Urinary bladder (tissue), 4 donors: ENCODE measurements around the gene IFNL4. TPM values are rescaled to one million over a fixed set of nuclear protein-coding genes. Genes with fewer than 3 reads are reported as not detected.

Experiments
- DNase-seq: peaks from one replicate; pipeline ENCODE4 v3.0.0-alpha.2; 2015; ENCODE audit errors: extremely low spot score
- H3K27ac ChIP-seq: one replicate; pipeline ENCODE4 v1.5.1; 2013; ENCODE audit warnings: low read depth, mild to moderate bottlenecking, moderate library complexity
- H3K36me3 ChIP-seq: one replicate; pipeline ENCODE4 v1.6.1; 2013; ENCODE audit warnings: mild to moderate bottlenecking, moderate library complexity; ENCODE audit not compliant: insufficient read depth
- H3K4me1 ChIP-seq: one replicate; pipeline ENCODE4 v1.6.1; 2013; ENCODE audit warnings: mild to moderate bottlenecking, moderate library complexity; ENCODE audit not compliant: insufficient read depth
- H3K4me3 ChIP-seq: one replicate; pipeline ENCODE4 v1.5.1; 2013; ENCODE audit warnings: low read depth, low read length
- WGBS: extraction: QIAGEN DNeasy Blood & Tissue Kit; methylation state at CpG from one replicate; pipeline ENCODE4 v1.1.7; 2013; 5-methylcytosine and 5-hydroxymethylcytosine counted together
- polyA plus RNA-seq: library from polyadenylated mRNA; stranded (reverse); fragments of 200-250 nt; gene quantifications from one replicate; pipeline ENCODE4 v1.2.3, GENCODE V29; 2013
- total RNA-seq: library from RNA; depleted of rRNA; stranded (reverse); fragments of >200 nt; gene quantifications from one replicate; pipeline ENCODE4 v1.2.3, GENCODE V29; 2014
- donor health status: healthy with polysubstance abuse.
- donor health status: healthy.

Gene IFNL4
- total and polyA plus RNA-seq, 2 donors, result not detected

DNA sequence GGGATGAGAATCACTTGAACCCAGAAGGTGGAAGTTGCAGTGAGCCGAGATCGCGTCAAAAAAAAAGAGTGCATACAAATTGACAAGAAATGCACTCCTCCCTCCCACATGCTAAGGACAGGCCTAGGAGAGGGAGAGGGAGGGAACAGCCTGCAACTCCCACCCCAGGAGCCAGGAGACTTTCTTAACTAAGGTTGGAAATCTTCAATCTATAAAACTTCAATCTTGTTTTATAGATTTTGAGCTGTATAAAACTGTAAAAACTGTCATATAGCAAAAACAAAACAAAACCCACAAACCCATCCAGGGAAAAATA is 43.2 kb downstream of the IFNL4 start:
- DNase-seq, result no peak
- no peaks in the 10 kb centered on the region for H3K4me1 ChIP-seq
- WGBS, result 77% methylated on average over 3 of the region's 3 CpGs
- H3K4me3 ChIP-seq, result no peak overlapping the region
- H3K27ac ChIP-seq, result no peak overlapping the region
- no peaks in the 10 kb centered on the region for H3K36me3 ChIP-seq

DNA sequence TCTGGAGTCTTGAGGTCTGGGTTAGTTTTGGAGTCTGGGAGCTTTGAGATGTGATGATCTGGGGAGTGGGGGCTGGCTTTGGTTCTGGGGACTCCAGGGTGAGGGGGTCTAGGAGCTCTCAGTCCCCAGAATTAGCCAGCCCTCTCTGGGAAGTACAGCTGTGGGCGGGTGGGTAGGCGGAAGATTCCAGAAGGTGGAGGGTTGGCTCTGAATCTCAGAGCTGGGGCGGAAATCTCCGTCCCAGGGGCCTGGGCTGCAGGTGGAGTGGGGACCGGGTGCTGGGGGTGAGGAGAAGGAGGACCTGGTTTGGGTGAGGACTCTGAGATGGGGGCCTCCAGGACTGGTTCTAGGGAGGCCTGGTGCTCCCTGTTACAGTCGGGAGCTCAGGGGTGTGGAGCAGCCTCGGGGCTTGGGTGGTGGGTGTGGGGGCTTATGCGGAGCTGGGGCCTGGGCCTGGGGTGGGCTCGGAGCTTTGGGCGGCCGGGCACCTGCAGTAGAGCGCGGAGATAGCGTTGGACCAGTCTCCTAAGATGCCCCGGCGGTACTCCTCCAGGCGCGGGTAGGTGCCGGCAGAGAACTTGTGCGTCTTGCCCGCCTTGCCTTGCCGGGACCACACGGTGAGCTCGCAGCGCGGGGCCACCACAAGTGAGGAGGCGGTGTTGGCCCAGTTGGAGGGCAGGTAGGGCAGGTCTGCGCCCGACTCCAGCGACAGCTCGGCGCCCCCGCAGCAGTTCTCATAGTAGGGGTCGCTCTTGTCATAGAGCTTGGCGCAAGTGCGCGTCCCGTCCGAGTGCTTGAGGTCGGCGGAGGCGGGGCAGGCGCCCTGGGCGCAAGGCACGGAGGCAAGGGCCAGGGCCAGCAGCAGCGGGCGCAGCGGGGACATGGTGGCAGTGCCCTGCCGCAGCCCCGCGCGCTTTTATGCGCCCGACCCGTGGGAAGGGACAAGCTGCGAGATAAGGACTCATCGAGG is 45.0 kb downstream of the IFNL4 start, which contains the start of gene SYCN:
TSS of gene SYCN (minus strand) at position 892 of the 970 bp plus-strand sequence. CDS start at position 883, 9 bp downstream.
- 34% methylated on average over 57 of the region's 57 CpGs for WGBS
- no peak within 1 kb of the TSS for H3K27ac ChIP-seq
- no peaks in the 10 kb centered on the region for H3K4me1 ChIP-seq
- H3K36me3 ChIP-seq, result no peaks in the 10 kb centered on the region
- DNase-seq, result no peak
- no peak within 1 kb of the TSS for H3K4me3 ChIP-seq

GRCh38 chr19:39202998-39203355 is 45.7 kb downstream of the IFNL4 start:
- 100% methylated on average over 1 of the region's 1 CpG for WGBS
- DNase-seq, result no peak
- no peak overlapping the region for H3K27ac ChIP-seq
- no peaks in the 10 kb centered on the region for H3K4me1 ChIP-seq
- no peak overlapping the region for H3K4me3 ChIP-seq
- H3K36me3 ChIP-seq, result no peaks in the 10 kb centered on the region

DNA sequence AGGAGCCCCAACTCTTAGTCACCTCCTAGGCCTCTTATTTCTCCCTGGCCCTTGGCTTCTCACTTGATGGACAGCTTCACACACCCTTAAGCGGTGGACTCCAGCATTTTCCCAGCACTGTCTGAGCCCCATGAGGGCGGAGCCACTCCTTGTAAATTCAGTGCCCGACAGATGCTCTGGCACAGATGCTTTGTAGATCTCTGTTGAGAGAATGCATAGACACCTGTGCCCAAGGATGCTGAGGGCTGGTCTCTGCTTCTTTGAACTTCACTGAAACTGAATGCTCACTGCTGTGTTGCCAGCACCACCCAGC is 47.9 kb downstream of the IFNL4 start:
- Histone ChIP-seq H3K27ac (no peak overlapping the region), H3K4me1 (no peaks in the 10 kb centered on the region), H3K36me3 (no peaks in the 10 kb centered on the region), H3K4me3 (no peak overlapping the region)
- WGBS, result 67% methylated on average over 3 of the region's 3 CpGs
- DNase-seq, result no peak

DNA sequence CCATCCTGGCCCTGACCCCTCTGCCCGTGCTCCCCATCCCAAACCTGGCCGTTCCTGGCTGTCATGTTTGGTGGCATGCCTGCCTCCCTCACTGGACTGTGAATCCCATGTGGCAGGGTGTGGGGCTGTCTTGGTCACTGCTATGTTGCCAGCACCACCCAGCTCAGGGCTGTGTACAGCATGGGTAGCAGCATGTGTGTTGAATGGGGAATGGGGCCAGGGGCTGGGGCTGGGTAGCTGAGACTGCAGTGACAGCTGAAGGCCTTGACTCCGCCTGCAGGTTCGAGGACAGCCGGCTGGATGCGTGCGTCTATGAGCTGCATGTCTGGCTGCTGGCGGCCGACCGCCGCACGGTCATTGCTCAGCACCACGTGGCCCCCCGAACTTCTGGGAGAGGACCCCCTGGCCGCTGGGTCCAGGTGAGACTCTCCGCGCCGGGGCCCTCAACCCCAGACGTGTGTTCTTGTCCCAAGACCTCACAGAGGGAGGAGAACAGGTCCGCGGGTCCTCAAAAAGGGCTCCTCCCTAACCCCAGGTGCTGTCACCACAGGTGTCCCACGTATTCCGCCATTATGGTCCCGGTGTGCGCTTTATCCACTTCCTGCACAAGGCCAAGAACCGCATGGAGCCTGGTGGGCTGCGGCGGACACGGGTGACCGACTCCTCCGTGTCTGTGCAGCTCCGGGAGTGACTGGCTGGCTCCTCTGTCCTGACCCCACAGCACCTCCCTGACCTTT is 48.4 kb downstream of the IFNL4 start:
- 83% methylated on average over 32 of the region's 32 CpGs for WGBS
- Histone ChIP-seq H3K4me3 (no peak overlapping the region), H3K36me3 (no peaks in the 10 kb centered on the region), H3K4me1 (no peaks in the 10 kb centered on the region), H3K27ac (no peak overlapping the region)
- DNase-seq, result no peak

- H3K36me3 ChIP-seq, result no peaks in the 10 kb centered on the region
- no peak for DNase-seq
Observed at GRCh38 chr19:39199025-39199424, 49.6 kb downstream of the IFNL4 start.

GRCh38 chr19:39197808-39198207 is 50.8 kb downstream of the IFNL4 start:
- 57% methylated on average over 5 of the region's 5 CpGs for WGBS
- Histone ChIP-seq H3K36me3 (no peaks in the 10 kb centered on the region), H3K4me3 (no peak overlapping the region), H3K4me1 (no peaks in the 10 kb centered on the region), H3K27ac (no peak overlapping the region)
- DNase-seq, result no peak

More at GRCh38 chr19:39199025-39199424, 49.6 kb downstream of the IFNL4 start:
- 25% methylated on average over 11 of the region's 11 CpGs for WGBS
- Histone ChIP-seq H3K4me3 (no peak overlapping the region), H3K27ac (no peak overlapping the region), H3K4me1 (no peaks in the 10 kb centered on the region)

DNA sequence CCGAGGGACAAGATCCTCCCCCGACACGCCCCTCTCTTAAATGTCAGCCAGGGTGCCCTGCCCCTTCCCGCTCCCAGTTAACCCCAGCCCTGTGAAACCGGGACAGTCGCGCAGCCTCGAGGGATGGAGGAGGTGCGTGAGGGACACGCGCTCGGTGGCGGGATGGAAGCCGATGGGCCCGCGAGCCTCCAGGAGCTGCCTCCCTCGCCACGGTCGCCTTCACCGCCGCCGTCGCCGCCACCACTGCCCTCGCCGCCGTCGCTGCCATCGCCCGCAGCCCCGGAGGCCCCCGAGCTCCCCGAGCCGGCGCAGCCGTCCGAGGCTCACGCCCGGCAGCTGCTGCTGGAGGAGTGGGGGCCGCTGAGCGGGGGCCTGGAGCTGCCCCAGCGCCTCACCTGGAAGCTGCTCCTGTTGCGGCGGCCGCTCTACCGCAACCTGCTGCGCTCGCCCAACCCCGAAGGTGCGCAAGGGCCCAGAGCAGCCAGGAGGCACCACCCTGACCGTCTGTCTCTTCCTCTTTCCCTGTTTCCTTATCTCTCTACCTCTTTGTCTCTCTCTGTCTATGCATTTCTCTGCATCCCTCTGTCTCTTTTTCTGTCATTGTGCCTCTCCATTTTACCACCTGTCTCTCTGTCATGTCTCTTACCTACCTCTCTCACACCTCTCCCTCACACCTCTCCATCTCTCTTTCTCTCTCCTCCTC is 51.6 kb downstream of the IFNL4 start, which contains the start of gene NCCRP1:
TSS of gene NCCRP1 (plus strand) at position 105 of the 703 bp plus-strand sequence. CDS start at position 124, 19 bp downstream.
- WGBS, result 3% methylated on average over 51 of the region's 51 CpGs
- Histone ChIP-seq H3K4me3 (no peak within 1 kb of the TSS), H3K36me3 (no peaks in the 10 kb centered on the region), H3K4me1 (no peaks in the 10 kb centered on the region), H3K27ac (no peak within 1 kb of the TSS)
- no peak for DNase-seq

DNA sequence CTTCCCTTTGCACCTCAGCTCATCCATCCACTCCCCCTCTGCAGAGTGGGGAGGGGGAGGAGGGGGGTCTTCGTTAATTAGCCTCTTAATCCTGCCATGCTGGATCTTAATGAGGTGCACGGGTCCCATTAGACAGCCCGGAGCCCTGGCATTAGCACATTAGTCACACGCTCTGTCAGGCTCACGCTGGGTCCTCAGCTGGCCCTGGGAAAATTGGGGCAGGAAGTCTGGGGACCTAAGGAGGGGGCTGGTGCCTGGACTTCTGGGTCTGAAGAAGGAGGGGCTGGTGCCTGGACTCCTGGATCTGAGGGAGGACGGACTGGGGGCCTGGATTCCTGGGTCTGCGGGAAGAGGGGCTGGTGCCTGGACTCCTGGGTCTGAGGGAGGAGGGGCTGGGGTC is 52.3 kb downstream of the IFNL4 start:
- Histone ChIP-seq H3K4me3 (no peak overlapping the region), H3K27ac (no peak overlapping the region), H3K36me3 (no peaks in the 10 kb centered on the region), H3K4me1 (no peaks in the 10 kb centered on the region)
- WGBS, result 11% methylated on average over 7 of the region's 7 CpGs
- no peak for DNase-seq

Other genes with a start within 250 kb of the IFNL4 start
- gene FBXO27, start 216.3 kb downstream of the IFNL4 start, total RNA-seq, result 2.9 TPM
- 8.8 TPM for gene FBXO27, start 216.3 kb downstream of the IFNL4 start, polyA plus RNA-seq
- gene ACP7, start 164.5 kb downstream of the IFNL4 start, total RNA-seq, result 0.11 TPM
- gene ACP7, start 164.5 kb downstream of the IFNL4 start, polyA plus RNA-seq, result 0.05 TPM
- gene PAK4, start 123.1 kb downstream of the IFNL4 start, total RNA-seq, result 7.8 TPM
- gene PAK4, start 123.1 kb downstream of the IFNL4 start, polyA plus RNA-seq, result 33.1 TPM
- gene NCCRP1, start 51.9 kb downstream of the IFNL4 start, total RNA-seq, result 1.1 TPM
- gene NCCRP1, start 51.9 kb downstream of the IFNL4 start, polyA plus RNA-seq, result 0.38 TPM
- not detected for gene SYCN, start 44.6 kb downstream of the IFNL4 start, total RNA-seq
- not detected for gene SYCN, start 44.6 kb downstream of the IFNL4 start, polyA plus RNA-seq
- gene IFNL3, start 3.9 kb downstream of the IFNL4 start, total RNA-seq, result not detected
- not detected for gene IFNL3, start 3.9 kb downstream of the IFNL4 start, polyA plus RNA-seq
- not detected for gene IFNL2, start 19.5 kb upstream of the IFNL4 start, total RNA-seq
- gene IFNL2, start 19.5 kb upstream of the IFNL4 start, polyA plus RNA-seq, result not detected
- not detected for gene IFNL1, start 47.6 kb upstream of the IFNL4 start, total RNA-seq
- gene IFNL1, start 47.6 kb upstream of the IFNL4 start, polyA plus RNA-seq, result not detected
- 0.48 TPM for gene LRFN1, start 72.0 kb upstream of the IFNL4 start, total RNA-seq
- gene LRFN1, start 72.0 kb upstream of the IFNL4 start, polyA plus RNA-seq, result 1.7 TPM
- gene GMFG, start 87.2 kb upstream of the IFNL4 start, total RNA-seq, result 12.3 TPM
- gene GMFG, start 87.2 kb upstream of the IFNL4 start, polyA plus RNA-seq, result 34.3 TPM
- gene SAMD4B, start 93.6 kb upstream of the IFNL4 start, total RNA-seq, result 37.3 TPM
- 118 TPM for gene SAMD4B, start 93.6 kb upstream of the IFNL4 start, polyA plus RNA-seq
- 11.7 TPM for gene PAF1, start 142.2 kb upstream of the IFNL4 start, total RNA-seq
- gene PAF1, start 142.2 kb upstream of the IFNL4 start, polyA plus RNA-seq, result 52.8 TPM
- gene MED29, start 142.5 kb upstream of the IFNL4 start, total RNA-seq, result 14.8 TPM
- 50.0 TPM for gene MED29, start 142.5 kb upstream of the IFNL4 start, polyA plus RNA-seq
- 13.0 TPM for gene ZFP36, start 158.0 kb upstream of the IFNL4 start, total RNA-seq
- gene ZFP36, start 158.0 kb upstream of the IFNL4 start, polyA plus RNA-seq, result 759 TPM
- 28.9 TPM for gene PLEKHG2, start 163.8 kb upstream of the IFNL4 start, total RNA-seq
- gene PLEKHG2, start 163.8 kb upstream of the IFNL4 start, polyA plus RNA-seq, result 30.5 TPM
- 27.7 TPM for gene RPS16, start 187.1 kb upstream of the IFNL4 start, total RNA-seq
- 3,259 TPM for gene RPS16, start 187.1 kb upstream of the IFNL4 start, polyA plus RNA-seq
- gene SUPT5H, start 196.7 kb upstream of the IFNL4 start, total RNA-seq, result 24.8 TPM
- gene SUPT5H, start 196.7 kb upstream of the IFNL4 start, polyA plus RNA-seq, result 85.8 TPM
- 24.0 TPM for gene TIMM50, start 232.0 kb upstream of the IFNL4 start, total RNA-seq
- 52.1 TPM for gene TIMM50, start 232.0 kb upstream of the IFNL4 start, polyA plus RNA-seq